GM19099 (cell line): ENCODE results near the gene ZNF750.

ENCODE experiments used
- POLR2A ChIP-seq: IDR thresholded peaks from 3 replicates; pipeline ENCODE4 v1.6.1; 2011; ENCODE audit warnings: low read depth; ENCODE audit not compliant: insufficient read length; ENCODE audit errors: extremely low read depth

Gene ZNF750

GRCh38 chr17:82820278-82821251, 19.3 kb downstream of the ZNF750 start:
- no peak for TF ChIP-seq POLR2A

- TF ChIP-seq POLR2A, result no peak
Observed at GRCh38 chr17:82817947-82818346, 21.9 kb downstream of the ZNF750 start.

GRCh38 chr17:82816358-82816757, 23.5 kb downstream of the ZNF750 start:
- no peak for TF ChIP-seq POLR2A

- TF ChIP-seq POLR2A, result no peak
Observed at GRCh38 chr17:82815790-82816305, 24.0 kb downstream of the ZNF750 start.

DNA sequence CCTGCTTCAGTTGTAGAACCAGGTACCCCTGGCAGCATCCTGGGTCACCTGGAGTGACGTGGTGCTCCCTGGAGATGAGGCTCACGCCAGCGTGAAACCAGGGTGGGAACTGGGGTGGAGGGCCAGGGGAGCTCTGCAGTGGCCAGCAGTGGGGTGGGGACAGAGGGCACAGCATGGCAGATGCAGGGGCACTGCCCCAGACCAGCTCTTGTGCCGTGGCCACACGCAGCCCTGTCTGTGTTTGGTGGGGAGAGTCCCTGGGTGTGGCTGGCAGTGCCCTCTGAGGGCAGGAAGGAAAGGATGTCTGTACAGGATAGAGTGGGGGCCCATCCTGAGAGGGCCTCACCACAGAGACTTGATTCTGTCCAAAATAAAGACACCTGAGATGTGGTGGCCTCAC, 24.5 kb downstream of the ZNF750 start:
- TF ChIP-seq POLR2A, result no peak

- no peak for TF ChIP-seq POLR2A
Observed at GRCh38 chr17:82814834-82815233, 25.0 kb downstream of the ZNF750 start.

DNA sequence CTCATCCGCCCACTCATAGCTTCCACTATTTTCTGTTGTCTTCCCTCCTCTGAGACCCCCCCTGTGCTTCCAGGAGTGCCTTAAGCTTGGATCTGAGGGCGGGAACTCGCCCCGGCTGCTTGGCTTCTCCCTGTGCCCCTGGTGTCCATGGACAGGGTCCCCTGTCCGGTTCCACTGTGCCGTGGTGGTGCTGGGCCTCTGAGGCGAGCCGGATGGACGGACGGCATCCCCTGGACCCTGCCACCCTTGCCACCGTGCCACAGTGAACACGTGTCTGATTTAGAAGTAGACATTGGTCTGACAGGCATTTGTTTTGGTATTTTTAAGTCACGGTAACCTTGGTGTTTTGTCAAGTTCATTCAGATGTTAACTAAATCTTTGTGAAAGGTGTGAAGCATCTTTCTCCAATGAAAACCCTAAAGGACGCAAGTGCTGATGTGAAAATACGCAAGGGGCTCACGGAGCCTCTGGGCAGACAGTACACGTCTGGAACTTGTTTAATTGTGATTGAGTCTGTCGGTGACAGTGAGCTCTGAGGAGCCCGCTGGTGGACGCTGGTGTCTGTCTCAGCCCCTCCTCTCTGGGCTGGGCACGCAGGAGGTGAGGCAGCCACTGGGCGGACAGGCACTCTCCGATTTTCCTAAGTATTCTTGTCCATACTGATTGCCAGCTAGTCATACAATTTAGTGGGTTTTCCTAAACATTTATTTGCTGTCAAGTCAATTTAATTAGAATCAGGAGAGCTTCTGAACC, 26.3 kb downstream of the ZNF750 start:
- TF ChIP-seq POLR2A, result no peak

GRCh38 chr17:82812601-82813000, 27.2 kb downstream of the ZNF750 start:
- no peak for TF ChIP-seq POLR2A

GRCh38 chr17:82812058-82812457, 27.8 kb downstream of the ZNF750 start:
- TF ChIP-seq POLR2A, result no peak

DNA sequence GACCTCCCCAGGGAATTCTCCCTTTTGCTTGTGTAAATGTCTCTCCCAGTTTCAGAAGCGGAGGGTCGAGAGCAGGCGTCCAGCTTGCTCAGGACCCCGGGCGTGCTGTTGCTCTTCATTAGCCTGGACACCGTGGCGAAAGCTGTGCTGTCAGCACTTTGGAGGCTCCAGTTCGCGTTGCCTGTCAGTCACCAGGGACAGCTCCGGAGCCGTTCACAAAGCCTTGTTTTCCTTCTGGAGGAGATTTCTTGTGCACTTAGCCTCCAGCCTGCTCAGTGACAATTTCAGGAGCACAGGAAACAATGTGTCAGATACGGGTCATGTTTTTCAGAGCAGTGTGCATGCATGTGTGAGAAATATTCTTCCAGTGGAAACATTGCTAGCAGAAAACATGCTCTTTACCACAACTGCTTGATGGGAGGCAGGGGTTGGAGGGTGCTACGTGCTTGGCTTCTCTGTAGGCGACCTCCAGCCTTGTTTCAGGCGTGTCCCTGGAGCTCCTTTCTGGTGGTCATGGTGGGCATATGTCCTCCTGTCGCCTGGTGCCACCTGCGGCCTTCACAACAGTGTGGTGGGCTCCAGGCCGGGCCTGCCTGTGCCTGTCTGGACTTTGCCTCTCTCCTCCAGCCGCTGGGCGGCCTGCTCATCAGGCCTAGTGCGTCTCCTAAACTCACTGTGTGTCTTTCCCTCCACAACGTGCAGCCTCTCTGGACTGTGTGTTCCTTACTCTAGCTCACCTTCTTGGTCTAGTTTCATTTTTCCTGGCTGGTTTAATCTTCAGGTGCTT, 29.0 kb downstream of the ZNF750 start:
- TF ChIP-seq POLR2A, result no peak

- TF ChIP-seq POLR2A, result no peak
Observed at GRCh38 chr17:82808921-82809905, 30.6 kb downstream of the ZNF750 start.

DNA sequence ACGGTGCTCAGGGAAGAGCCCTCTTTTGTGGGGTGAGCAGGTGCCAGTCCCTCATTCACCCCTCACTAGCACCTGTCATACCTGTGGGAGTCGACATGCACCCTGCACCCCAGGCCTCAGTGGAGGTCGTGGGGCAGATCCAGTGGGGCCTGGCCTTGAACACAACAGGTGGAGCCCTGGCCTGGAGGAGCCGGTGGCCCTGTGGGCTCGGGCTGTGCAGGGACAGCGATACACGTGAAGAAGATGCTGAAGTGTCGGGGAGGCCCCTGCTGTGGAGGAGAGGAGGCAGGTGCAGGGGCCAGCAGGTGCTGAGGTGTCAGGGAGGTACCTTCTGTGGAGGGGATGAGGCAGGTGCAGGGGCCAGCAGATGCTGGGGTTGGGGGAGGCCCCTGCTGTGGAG, 31.8 kb downstream of the ZNF750 start:
- TF ChIP-seq POLR2A, result no peak

DNA sequence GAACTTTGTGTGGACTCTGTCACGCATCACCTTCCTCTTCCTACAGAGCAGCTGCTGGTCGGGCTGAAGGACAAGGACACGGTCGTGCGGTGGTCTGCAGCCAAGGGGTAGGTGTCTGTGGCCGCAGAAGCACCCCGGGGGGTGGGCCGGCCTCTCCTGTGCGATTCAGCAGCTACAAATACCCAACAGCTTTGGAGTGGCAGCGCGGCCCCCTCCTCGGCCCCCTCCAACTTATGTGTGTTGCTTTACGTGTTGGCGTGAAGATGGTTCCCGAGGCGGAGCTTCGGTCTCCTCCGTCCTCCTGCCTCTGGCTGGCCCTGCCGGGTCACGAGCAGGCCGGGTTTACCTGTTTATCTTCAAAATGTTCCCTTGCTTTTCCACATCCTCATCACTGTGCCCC, 32.3 kb downstream of the ZNF750 start:
- no peak for TF ChIP-seq POLR2A

DNA sequence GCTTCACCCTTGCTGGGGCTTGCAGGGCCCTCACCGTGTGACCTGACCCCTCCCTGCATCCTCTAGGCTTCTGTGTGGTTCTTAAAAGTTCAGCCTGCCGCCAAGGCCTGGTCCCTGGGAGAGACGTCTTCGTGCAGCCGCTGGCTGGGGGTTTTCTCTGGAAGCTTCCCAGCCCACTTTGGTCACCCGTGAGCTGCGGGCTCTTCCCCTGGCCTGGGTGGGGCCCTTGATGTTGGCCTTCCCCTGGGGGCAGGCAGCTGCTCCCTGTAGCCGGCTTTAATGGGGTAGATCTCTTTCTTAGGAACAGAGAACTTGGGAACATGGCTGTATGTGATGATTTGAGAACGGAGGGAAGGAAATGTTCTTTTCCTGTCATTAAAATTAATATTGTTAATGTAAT, 32.7 kb downstream of the ZNF750 start:
- TF ChIP-seq POLR2A, result no peak
